ENCODE data around the gene ARHGAP26.

ARHGAP26 gene

DNA sequence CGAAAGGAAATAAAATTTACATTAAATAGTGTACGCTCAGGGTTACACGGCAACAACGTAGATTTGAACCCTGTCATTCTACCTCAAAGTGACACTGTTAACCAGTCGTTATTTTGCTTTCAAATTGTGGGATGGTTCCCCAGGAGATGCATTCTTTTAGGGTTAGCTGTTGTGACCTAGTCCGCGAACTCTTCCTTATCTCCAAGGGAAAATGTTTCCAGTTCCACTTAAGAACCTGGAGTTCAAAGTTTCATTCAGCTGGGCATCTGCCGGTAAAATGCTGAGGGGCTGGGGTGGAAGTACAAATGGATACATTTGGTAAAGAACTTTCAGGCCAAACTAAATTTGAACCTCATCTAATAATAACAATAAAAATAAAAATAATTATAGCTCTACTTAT, 368.7 kb downstream of the ARHGAP26 start:
- TF ChIP-seq, protein P1, sequence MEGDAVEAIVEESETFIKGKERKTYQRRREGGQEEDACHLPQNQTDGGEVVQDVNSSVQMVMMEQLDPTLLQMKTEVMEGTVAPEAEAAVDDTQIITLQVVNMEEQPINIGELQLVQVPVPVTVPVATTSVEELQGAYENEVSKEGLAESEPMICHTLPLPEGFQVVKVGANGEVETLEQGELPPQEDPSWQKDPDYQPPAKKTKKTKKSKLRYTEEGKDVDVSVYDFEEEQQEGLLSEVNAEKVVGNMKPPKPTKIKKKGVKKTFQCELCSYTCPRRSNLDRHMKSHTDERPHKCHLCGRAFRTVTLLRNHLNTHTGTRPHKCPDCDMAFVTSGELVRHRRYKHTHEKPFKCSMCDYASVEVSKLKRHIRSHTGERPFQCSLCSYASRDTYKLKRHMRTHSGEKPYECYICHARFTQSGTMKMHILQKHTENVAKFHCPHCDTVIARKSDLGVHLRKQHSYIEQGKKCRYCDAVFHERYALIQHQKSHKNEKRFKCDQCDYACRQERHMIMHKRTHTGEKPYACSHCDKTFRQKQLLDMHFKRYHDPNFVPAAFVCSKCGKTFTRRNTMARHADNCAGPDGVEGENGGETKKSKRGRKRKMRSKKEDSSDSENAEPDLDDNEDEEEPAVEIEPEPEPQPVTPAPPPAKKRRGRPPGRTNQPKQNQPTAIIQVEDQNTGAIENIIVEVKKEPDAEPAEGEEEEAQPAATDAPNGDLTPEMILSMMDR (IDR thresholded peaks at IDR 0.05): no peak

DNA sequence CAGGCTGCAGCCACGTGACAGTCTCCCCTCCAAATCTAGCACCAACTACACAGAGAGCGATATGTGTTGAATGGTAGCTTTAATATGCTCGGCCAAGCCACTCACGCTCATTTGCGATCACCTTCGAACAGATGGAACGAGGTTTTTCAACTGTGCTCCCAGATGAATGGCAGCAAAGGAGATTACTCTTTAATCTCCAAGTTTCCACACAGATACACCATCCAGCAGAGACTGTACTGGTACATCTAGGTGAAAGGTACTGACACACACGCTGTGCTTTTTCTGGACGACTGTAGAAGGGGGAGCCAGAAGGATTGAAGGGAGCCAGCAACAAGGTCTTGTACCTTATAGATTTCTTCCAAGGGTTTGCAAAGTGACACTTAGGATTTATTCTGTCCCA, 369.4 kb downstream of the ARHGAP26 start:
- TF ChIP-seq, protein P1 (IDR thresholded peaks at IDR 0.05): no peak

DNA sequence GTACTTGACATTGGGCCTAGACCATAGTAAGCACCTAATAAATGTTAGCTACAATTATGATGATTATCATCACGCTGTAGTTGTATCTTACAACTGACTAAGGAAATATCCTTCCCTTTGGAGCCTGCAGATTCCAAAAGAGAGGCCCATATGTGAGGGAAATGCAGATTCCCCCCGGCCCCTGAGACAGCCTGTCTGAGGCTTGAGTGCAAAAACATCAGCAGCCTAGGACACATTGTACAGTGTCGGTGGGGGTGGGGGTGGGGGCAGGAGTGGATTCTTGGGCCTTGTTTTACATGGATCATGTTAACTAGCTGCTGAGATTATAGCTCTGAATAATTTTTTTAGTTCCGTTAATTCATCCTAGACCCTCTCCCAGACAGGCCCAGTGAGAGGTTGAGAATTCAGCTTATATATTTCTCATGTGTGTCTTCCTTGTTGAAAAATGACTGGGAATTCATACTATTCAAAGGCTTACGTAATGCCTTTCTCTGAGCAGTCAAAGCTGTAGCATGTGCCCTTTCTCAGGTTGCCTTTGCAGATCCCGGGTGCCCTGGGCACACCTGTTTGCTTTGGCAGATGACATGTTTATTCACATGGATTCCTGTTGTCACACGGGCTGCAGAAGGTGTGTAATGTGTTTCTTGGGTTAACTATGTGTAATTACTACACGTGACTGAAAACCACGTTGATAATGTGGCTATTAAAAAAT, 370.5 kb downstream of the ARHGAP26 start:
- TF ChIP-seq, protein P1 (IDR thresholded peaks at IDR 0.05): no peak

DNA sequence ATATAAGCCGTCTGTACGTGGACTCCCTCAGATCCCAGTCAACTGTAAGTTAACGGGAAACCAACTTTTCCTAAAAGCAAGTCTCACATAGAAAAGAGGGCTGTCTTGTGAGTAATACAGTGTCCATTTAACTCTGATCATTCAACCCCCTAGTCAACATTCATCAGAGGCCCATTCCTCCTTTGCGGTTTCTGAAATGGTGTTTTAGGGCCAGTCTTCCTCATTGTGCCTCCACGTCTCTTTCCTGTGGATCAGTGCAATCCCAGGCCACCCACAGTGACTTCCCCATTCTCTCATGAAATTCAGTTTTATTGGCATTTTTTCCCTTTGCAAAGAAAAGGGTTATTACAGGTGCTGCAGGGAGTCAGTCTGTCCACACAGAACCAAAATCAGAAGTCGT, 371.5 kb downstream of the ARHGAP26 start:
- TF ChIP-seq, protein P1 (IDR thresholded peaks at IDR 0.05): no peak

DNA sequence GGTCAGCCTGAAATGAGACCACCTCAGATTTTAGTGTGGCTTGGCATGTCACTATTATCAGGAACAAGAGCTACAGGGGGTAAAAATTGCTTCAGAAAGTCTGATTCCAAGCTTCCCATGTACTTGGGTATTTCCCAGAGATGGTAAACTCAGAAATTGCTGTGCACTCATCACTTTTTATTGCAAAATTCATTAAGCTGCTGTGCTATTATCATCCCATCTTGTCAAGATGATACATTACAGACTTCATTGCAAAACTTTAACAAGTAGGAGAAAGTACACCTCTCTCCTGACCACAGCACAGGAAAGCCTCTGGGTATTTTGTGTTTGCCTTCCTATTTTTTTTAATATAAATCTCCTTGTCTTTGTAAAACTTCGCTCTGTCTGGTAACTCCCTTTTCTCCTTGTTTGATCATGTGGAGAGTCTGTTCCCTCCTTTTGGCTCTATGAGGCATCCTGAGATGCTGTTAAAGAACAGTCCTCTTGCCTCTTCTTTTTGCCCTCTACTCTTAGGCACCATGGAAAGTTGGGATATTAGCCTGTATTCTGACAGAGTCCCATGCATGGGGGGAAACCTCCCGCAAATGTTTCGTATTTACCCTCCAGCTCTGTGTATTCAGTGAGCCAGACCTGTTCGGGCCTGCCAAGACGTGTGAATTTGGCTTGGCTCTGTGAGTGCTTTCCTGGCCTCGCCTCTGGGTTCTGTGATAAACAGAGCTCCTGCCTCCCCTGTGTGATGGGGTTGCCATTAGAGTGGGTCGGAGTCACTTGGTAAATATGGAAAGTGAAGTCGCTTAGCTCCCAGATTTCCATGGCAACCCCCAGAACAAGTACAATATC, 372.6 kb downstream of the ARHGAP26 start:
- TF ChIP-seq, protein P1 (IDR thresholded peaks at IDR 0.05): no peak

DNA sequence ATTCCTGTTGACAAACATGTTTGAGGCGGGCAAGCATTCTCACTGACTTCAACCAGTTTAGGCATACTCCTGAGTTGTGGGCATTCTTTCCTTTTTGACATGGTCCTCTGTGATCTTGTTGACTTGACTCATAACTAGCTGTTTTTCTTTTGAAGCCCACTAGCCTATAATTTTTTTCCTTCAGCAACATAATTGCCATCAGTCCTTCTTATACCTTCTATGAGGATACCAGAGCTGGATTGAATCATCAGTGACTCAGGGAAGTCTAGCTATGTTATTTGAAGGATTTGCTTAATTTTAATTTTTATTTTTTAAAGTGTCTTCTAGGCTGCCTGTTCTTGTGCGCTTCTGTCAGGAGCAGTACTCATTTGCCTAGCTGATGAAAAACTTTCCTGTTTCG, 373.8 kb downstream of the ARHGAP26 start:
- TF ChIP-seq, protein P1 (IDR thresholded peaks at IDR 0.05): no peak

DNA sequence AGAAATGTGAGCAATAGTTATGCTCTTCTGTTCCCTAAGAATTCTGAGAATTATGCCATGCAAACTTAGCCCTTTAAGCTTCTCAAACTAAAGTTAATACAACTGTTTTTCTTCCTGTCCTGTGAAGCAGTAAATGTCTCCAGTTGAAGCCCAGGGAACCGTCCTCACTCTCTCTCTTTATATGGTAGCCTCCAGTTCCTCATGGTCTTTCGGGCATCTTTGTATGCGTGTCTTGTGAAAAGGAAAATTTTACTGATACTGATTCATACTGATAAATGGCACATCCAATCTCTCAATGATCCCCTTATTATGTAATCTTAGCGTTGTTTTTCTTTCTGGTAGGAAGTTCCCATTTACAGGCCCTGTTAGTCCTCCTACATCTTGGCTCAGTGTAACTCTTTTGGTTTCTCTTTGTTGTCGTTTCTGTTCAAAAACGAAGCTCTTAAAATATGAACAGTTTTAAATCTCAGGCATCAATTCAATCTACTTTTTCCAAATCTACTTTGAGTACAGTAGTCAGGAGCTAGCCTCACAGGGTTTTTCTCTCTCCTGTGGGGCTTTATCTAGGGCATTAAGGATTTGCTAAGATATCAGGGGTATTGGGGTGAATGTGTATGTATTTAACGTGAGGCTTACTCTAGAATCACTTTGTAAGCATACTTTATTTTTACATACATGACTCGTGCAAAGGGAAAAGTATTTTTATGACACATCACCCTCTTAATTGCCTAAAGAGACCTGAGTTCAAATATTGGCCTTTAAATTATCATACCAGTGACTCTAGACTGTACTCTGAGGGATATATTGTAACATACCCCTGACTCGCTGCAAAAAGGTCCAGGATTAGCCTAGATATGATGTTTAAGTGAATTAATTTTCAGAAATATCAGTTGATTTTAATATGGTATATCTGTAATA, 375.3 kb downstream of the ARHGAP26 start:
- TF ChIP-seq, protein P1 (IDR thresholded peaks at IDR 0.05): no peak
